GM23338 (cell line): ENCODE results near the gene PPP1R3F. TPM values are rescaled to one million over a fixed set of nuclear protein-coding genes. Genes with fewer than 3 reads are reported as not detected.

Experiments used
- ATAC-seq: fragments of 200-7000 bp; cut with Tn5 transposase; 3 replicates; pipeline ENCODE4 v1.9.1; 2020
- DNase-seq: peaks from one replicate; pipeline ENCODE4 v3.0.0-alpha.2; 2015; ENCODE audit warnings: low spot score
- H2AFZ ChIP-seq: fragments of 200-600 bp; sonication (generic); 2 replicates; pipeline ENCODE4 v1.8.0; 2016; ENCODE audit warnings: antibody characterized with exemption, mild to moderate bottlenecking, moderate library complexity
- H3F3A ChIP-seq: fragments of 200-600 bp; sonication (generic); replicated peaks from 2 replicates; pipeline ENCODE4 v1.8.0; 2017; ENCODE audit warnings: antibody characterized with exemption, mixed run types, low read depth
- H3K27ac ChIP-seq: fragments of 200-600 bp; sonication (generic); 2 replicates; pipeline ENCODE4 v1.6.1; 2016; ENCODE audit warnings: low read depth
- H3K27me3 ChIP-seq: fragments of 200-600 bp; sonication (generic); 2 replicates; pipeline ENCODE4 v1.8.0; 2016; ENCODE audit warnings: mild to moderate bottlenecking, mixed run types, moderate library complexity; ENCODE audit not compliant: insufficient read depth
- H3K36me3 ChIP-seq: fragments of 200-600 bp; sonication (generic); 2 replicates; pipeline ENCODE4 v1.8.0; 2016; ENCODE audit warnings: mild to moderate bottlenecking; ENCODE audit not compliant: insufficient read depth
- H3K4me1 ChIP-seq: fragments of 200-600 bp; sonication (generic); 2 replicates; pipeline ENCODE4 v1.8.0; 2016; ENCODE audit warnings: mild to moderate bottlenecking, moderate library complexity; ENCODE audit not compliant: insufficient read depth
- H3K4me2 ChIP-seq: fragments of 200-600 bp; sonication (generic); 2 replicates; pipeline ENCODE4 v1.7.1; 2017; ENCODE audit warnings: mixed run types
- H3K4me3 ChIP-seq: fragments of 200-600 bp; sonication (generic); 2 replicates; pipeline ENCODE4 v1.6.1; 2016; ENCODE audit warnings: mixed run types
- H3K79me2 ChIP-seq: fragments of 200-600 bp; sonication (generic); replicated peaks from 2 replicates; pipeline ENCODE4 v1.8.0; 2017; ENCODE audit warnings: mild to moderate bottlenecking; ENCODE audit not compliant: insufficient read depth
- H3K9me2 ChIP-seq: fragments of 200-600 bp; sonication (generic); 2 replicates; pipeline ENCODE4 v1.8.0; 2017; ENCODE audit not compliant: insufficient read depth
- H4K20me1 ChIP-seq: fragments of 200-600 bp; sonication (generic); replicated peaks from 2 replicates; pipeline ENCODE4 v1.8.0; 2017; ENCODE audit warnings: mild to moderate bottlenecking; ENCODE audit not compliant: insufficient read depth
- H3K27ac Mint-ChIP-seq: 2 replicates; pipeline ENCODE4 v1.8.0; 2020; ENCODE audit warnings: inconsistent platforms, mild to moderate bottlenecking, moderate library complexity, mixed read lengths
- H3K27me3 Mint-ChIP-seq: 3 replicates; pipeline ENCODE4 v1.8.0; 2022; ENCODE audit warnings: low read depth, mild to moderate bottlenecking, moderate library complexity, mixed read lengths, inconsistent platforms; ENCODE audit not compliant: insufficient read depth, poor library complexity
- H3K36me3 Mint-ChIP-seq: 3 replicates; pipeline ENCODE4 v1.8.0; 2021; ENCODE audit warnings: low read depth, mild to moderate bottlenecking, inconsistent platforms, moderate library complexity, mixed read lengths
- H3K4me1 Mint-ChIP-seq: 3 replicates; pipeline ENCODE4 v1.8.0; 2020; ENCODE audit warnings: mild to moderate bottlenecking, inconsistent platforms, mixed read lengths
- H3K4me3 Mint-ChIP-seq: 3 replicates; pipeline ENCODE4 v1.8.0; 2021; ENCODE audit warnings: moderate library complexity, mild to moderate bottlenecking, inconsistent platforms, mixed read lengths
- H3K9me3 Mint-ChIP-seq: 3 replicates; pipeline ENCODE4 v1.8.0; 2020; ENCODE audit warnings: moderate library complexity, mild to moderate bottlenecking, inconsistent platforms, mixed read lengths
- CREB1 ChIP-seq: fragments of 250-450 bp; sonication (Bioruptor Pico); IDR thresholded peaks from 2 replicates; pipeline ENCODE4 v1.5.0; 2020; ENCODE audit warnings: low read depth, mild to moderate bottlenecking, moderate library complexity
- CTCF ChIP-seq, 2 experiments: fragments of 200-600 bp in 1 of 2; sonication (generic) in 1 of 2; conservative IDR thresholded peaks; 2 replicates each; pipeline versions ENCODE4 v1.5.1 to v1.6.1; 2016 to 2017; ENCODE audit warnings: antibody characterized with exemption in 2 of 2, low read depth in 2 of 2, mild to moderate bottlenecking in 2 of 2, moderate library complexity in 1 of 2
- ETS1 ChIP-seq: IDR thresholded peaks from 2 replicates; pipeline ENCODE4 v1.6.1; 2016; ENCODE audit warnings: antibody characterized with exemption
- EZH2 ChIP-seq: fragments of 200-600 bp; sonication (generic); IDR thresholded peaks from one replicate; pipeline ENCODE4 v1.8.0; 2017; ENCODE audit warnings: antibody characterized with exemption, mild to moderate bottlenecking, low read depth; ENCODE audit not compliant: unreplicated experiment
- EZH2phosphoT487 ChIP-seq: fragments of 200-600 bp; sonication (generic); IDR thresholded peaks from one replicate; pipeline ENCODE4 v1.8.1; 2018; ENCODE audit warnings: antibody characterized with exemption; ENCODE audit not compliant: unreplicated experiment
- JUNB ChIP-seq: IDR thresholded peaks from one replicate; pipeline ENCODE4 v1.6.1; 2016; ENCODE audit warnings: antibody characterized with exemption; ENCODE audit not compliant: unreplicated experiment
- NANOG ChIP-seq: IDR thresholded peaks from 2 replicates; pipeline ENCODE4 v1.6.1; 2016; ENCODE audit warnings: antibody characterized with exemption, borderline replicate concordance
- POLR2AphosphoS5 ChIP-seq: IDR thresholded peaks from 2 replicates; pipeline ENCODE4 v1.6.1; 2016; ENCODE audit warnings: antibody characterized with exemption, low read depth
- STAT1 ChIP-seq: IDR thresholded peaks from one replicate; pipeline ENCODE4 v1.6.1; 2016; ENCODE audit warnings: antibody characterized with exemption; ENCODE audit not compliant: unreplicated experiment
- ZNF114 ChIP-seq: fragments of 250-450 bp; sonication (Bioruptor Pico); IDR thresholded peaks from 2 replicates; pipeline ENCODE4 v1.5.0; 2020; ENCODE audit warnings: mild to moderate bottlenecking, moderate library complexity
- ZNF331 ChIP-seq: fragments of 250-450 bp; sonication (Bioruptor Pico); IDR thresholded peaks from 2 replicates; pipeline ENCODE4 v1.5.0; 2020; ENCODE audit warnings: low read depth, mild to moderate bottlenecking, moderate library complexity
- ZNF462 ChIP-seq: fragments of 250-450 bp; sonication (Bioruptor Pico); IDR thresholded peaks from 2 replicates; pipeline ENCODE4 v1.5.0; 2020; ENCODE audit warnings: mild to moderate bottlenecking, moderate library complexity
- polyA plus RNA-seq: library from polyadenylated mRNA; unstranded; fragments of >200 nt; fragmentation: Nextera tagmentation; extraction: Ambion mirVana; gene quantifications from 2 replicates; pipeline ENCODE4 v1.2.1, GENCODE V29; 2016
- total RNA-seq: library from RNA; depleted of rRNA; stranded (reverse); fragments of >200 nt; shearing (Covaris generic); gene quantifications from 2 replicates; pipeline ENCODE4 v1.2.3, GENCODE V29; 2014
- TF ChIP-seq, protein P1 (sequence below): IDR thresholded peaks from one replicate; pipeline ENCODE4 v1.6.1; 2018; ENCODE audit warnings: antibody characterized with exemption; ENCODE audit not compliant: unreplicated experiment

Gene PPP1R3F
- total and polyA plus RNA-seq, 2 experiments from 2014 or later: 3.1 to 11.3 TPM

GRCh38 chrX:49263631-49264030 lies 6.0 kb upstream of the PPP1R3F start:
- H3K9me3 Mint-ChIP-seq: no peaks in the 10 kb centered on the region; the same call in 1 of the 3 replicates

More at GRCh38 chrX:49263631-49264030, 6.0 kb upstream of the PPP1R3F start:
- no peak overlapping the region for H3K4me3 ChIP-seq
- ATAC-seq (no peak), DNase-seq (no peak)
- no peaks in the 10 kb centered on the region for H3K79me2 ChIP-seq
- H3F3A ChIP-seq: no peaks in the 10 kb centered on the region
- no peak overlapping the region for H3K4me2 ChIP-seq
- H2AFZ ChIP-seq: no peak overlapping the region
- no peaks in the 10 kb centered on the region for H3K36me3 ChIP-seq
- H3K27ac ChIP-seq: no peak overlapping the region
- peaks cover 5% of the 10 kb centered on the region for H3K27me3 Mint-ChIP-seq
- no peaks in the 10 kb centered on the region for H3K27me3 ChIP-seq
- H4K20me1 ChIP-seq: no peaks in the 10 kb centered on the region
- TF ChIP-seq EZH2phosphoT487 (no peak), NANOG (no peak), POLR2AphosphoS5 (no peak), JUNB (no peak), CREB1 (CRISPR knock-in tag) (no peak), ETS1 (no peak), ZNF331 (CRISPR knock-in tag) (no peak), ZNF114 (CRISPR knock-in tag) (no peak), STAT1 (no peak), CTCF (conservative IDR thresholded peaks at IDR 0.05; ENCODE audit: low read depth in 2 of 2) (no peak), EZH2 (no peak), ZNF462 (no peak)
- TF ChIP-seq, protein P1, sequence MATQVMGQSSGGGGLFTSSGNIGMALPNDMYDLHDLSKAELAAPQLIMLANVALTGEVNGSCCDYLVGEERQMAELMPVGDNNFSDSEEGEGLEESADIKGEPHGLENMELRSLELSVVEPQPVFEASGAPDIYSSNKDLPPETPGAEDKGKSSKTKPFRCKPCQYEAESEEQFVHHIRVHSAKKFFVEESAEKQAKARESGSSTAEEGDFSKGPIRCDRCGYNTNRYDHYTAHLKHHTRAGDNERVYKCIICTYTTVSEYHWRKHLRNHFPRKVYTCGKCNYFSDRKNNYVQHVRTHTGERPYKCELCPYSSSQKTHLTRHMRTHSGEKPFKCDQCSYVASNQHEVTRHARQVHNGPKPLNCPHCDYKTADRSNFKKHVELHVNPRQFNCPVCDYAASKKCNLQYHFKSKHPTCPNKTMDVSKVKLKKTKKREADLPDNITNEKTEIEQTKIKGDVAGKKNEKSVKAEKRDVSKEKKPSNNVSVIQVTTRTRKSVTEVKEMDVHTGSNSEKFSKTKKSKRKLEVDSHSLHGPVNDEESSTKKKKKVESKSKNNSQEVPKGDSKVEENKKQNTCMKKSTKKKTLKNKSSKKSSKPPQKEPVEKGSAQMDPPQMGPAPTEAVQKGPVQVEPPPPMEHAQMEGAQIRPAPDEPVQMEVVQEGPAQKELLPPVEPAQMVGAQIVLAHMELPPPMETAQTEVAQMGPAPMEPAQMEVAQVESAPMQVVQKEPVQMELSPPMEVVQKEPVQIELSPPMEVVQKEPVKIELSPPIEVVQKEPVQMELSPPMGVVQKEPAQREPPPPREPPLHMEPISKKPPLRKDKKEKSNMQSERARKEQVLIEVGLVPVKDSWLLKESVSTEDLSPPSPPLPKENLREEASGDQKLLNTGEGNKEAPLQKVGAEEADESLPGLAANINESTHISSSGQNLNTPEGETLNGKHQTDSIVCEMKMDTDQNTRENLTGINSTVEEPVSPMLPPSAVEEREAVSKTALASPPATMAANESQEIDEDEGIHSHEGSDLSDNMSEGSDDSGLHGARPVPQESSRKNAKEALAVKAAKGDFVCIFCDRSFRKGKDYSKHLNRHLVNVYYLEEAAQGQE: no peak
- H3K27ac Mint-ChIP-seq: no peak overlapping the region
- no peaks in the 10 kb centered on the region for H3K9me2 ChIP-seq
- no peak overlapping the region; the same call in 2 of the 3 replicates for H3K4me3 Mint-ChIP-seq
- H3K36me3 Mint-ChIP-seq: no peaks in the 10 kb centered on the region; the same call in 2 of the 3 replicates
- peaks cover 18% of the 10 kb centered on the region for H3K4me1 Mint-ChIP-seq
- H3K4me1 ChIP-seq: no peaks in the 10 kb centered on the region
